Measurements from ENCODE around the gene HMGN4. TPM values are rescaled to one million over a fixed set of nuclear protein-coding genes. Genes with fewer than 3 reads are reported as not detected.

Gene HMGN4
- total and polyA plus RNA-seq, 9 of the 15 experiments (the other 6 are each of a cell fraction or from before 2014, with no cell fraction given), result 35.4 to 134 (median 94.1) TPM

GRCh38 chr6:26516481-26517427, 21.4 kb upstream of the HMGN4 start (continued):
- no peak for TF ChIP-seq ZNF124 (CRISPR knock-in tag; IDR thresholded peaks at IDR 0.05)
- TF ChIP-seq SRSF1 (IDR thresholded peaks at IDR 0.05; ENCODE audit: low read depth, low read length), result no peak
- TF ChIP-seq KAT7 (CRISPR knock-in tag; IDR thresholded peaks at IDR 0.05; ENCODE audit: borderline replicate concordance), result no peak
- TF ChIP-seq, protein P1, sequence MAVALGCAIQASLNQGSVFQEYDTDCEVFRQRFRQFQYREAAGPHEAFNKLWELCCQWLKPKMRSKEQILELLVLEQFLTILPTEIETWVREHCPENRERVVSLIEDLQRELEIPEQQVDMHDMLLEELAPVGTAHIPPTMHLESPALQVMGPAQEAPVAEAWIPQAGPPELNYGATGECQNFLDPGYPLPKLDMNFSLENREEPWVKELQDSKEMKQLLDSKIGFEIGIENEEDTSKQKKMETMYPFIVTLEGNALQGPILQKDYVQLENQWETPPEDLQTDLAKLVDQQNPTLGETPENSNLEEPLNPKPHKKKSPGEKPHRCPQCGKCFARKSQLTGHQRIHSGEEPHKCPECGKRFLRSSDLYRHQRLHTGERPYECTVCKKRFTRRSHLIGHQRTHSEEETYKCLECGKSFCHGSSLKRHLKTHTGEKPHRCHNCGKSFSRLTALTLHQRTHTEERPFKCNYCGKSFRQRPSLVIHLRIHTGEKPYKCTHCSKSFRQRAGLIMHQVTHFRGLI (CRISPR knock-in tag; IDR thresholded peaks at IDR 0.05), result no peak
- TF ChIP-seq POLR2AphosphoS2 (IDR thresholded peaks at IDR 0.05; ENCODE audit: low read length), result no peak
- TF ChIP-seq SREBF1 (IDR thresholded peaks at IDR 0.05; ENCODE audit: borderline replicate concordance, low read depth, low read length), result no peak
- TF ChIP-seq ZFP1 (CRISPR knock-in tag; IDR thresholded peaks at IDR 0.05), result no peak
- 0 out of 2 replicates have a peak, but pooled peaks have one; percentile 23 for TF ChIP-seq BCOR (IDR thresholded peaks at IDR 0.05)
- TF ChIP-seq KLF16 (IDR thresholded peaks at IDR 0.05), result no peak
- TF ChIP-seq CBX3 (IDR thresholded peaks at IDR 0.05; ENCODE audit: borderline replicate concordance in 1 of 2, low read length in 2 of 2), result no peak
- TF ChIP-seq JUN (IDR thresholded peaks at IDR 0.05; ENCODE audit: borderline replicate concordance, low read depth, low read length), result no peak
- no peak for TF ChIP-seq JUN (CRISPR knock-in tag; IDR thresholded peaks at IDR 0.05; ENCODE audit: borderline replicate concordance)
- TF ChIP-seq DIDO1 (tag; IDR thresholded peaks at IDR 0.05; ENCODE audit: low read depth), result no peak
- no peak for TF ChIP-seq ZNF778 (CRISPR knock-in tag; IDR thresholded peaks at IDR 0.05)
- TF ChIP-seq HOXB6 (CRISPR knock-in tag; IDR thresholded peaks at IDR 0.05; ENCODE audit: borderline replicate concordance), result no peak
- TF ChIP-seq HNRNPL (IDR thresholded peaks at IDR 0.05; ENCODE audit: low read depth, low read length), result no peak
- no peak for TF ChIP-seq HSF4 (CRISPR knock-in tag; IDR thresholded peaks at IDR 0.05; ENCODE audit: borderline replicate concordance)
- no peak for TF ChIP-seq SRSF9 (IDR thresholded peaks at IDR 0.05; ENCODE audit: borderline replicate concordance, low read depth, low read length)
- no peak for TF ChIP-seq SP1 (CRISPR knock-in tag; IDR thresholded peaks at IDR 0.05)
- peak; percentile 64 for TF ChIP-seq SMARCA4 (IDR thresholded peaks at IDR 0.05)
- no peak for TF ChIP-seq ZNF239 (CRISPR knock-in tag; IDR thresholded peaks at IDR 0.05)
- TF ChIP-seq MCM7 (IDR thresholded peaks at IDR 0.05), result no peak
- no peak for TF ChIP-seq ZNF212 (CRISPR knock-in tag; IDR thresholded peaks at IDR 0.05)
- TF ChIP-seq SNIP1 (IDR thresholded peaks at IDR 0.05; ENCODE audit: low read depth), result 0 out of 2 replicates have a peak, but pooled peaks have one; percentile 13
- 0 out of 2 replicates have a peak, but pooled peaks have one; percentile 27 for TF ChIP-seq EHMT2 (IDR thresholded peaks at IDR 0.05)
- no peak for TF ChIP-seq NCOA1 (IDR thresholded peaks at IDR 0.05; ENCODE audit: low read depth)
- peak; percentile 80 for TF ChIP-seq FOSL1 (tag; conservative IDR thresholded peaks at IDR 0.05)
- TF ChIP-seq, protein P2, sequence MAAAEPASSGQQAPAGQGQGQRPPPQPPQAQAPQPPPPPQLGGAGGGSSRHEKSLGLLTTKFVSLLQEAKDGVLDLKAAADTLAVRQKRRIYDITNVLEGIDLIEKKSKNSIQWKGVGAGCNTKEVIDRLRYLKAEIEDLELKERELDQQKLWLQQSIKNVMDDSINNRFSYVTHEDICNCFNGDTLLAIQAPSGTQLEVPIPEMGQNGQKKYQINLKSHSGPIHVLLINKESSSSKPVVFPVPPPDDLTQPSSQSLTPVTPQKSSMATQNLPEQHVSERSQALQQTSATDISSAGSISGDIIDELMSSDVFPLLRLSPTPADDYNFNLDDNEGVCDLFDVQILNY (CRISPR knock-in tag; IDR thresholded peaks at IDR 0.05), result no peak

Measured in K562 (cell line).